Heart left ventricle (tissue), 13 donors: ENCODE results near the gene RPL3.

Experiments used
- CTCF ChIP-seq, 12 donors: fragments of 200-600 bp; sonication (generic) in 4 of 12; IDR thresholded peaks; one replicate each; pipeline versions ENCODE4 v1.5.0 to v1.8.0; 2018 to 2022; ENCODE audit warnings: antibody characterized with exemption in 12 of 12, mild to moderate bottlenecking in 5 of 12
- POLR2A ChIP-seq, 2 donors: fragments of 450-650 bp; IDR thresholded peaks; one replicate each; pipeline ENCODE4 v1.6.1; 2017; ENCODE audit warnings: antibody characterized with exemption in 2 of 2, mild to moderate bottlenecking in 2 of 2, moderate library complexity in 2 of 2
- donor health status: ischemic (EF 13 %, LVEDD 7.1; RV severe dilation, severe dysfunction).
- donor health status: DM: no; HTN: yes; CAD: no.
- donor health status: DM: no; HTN: no; CAD: no.
- donor health status: ischemic (EF 25% LVEDD 6.9; RV normal size, moderate dysfunction).
- donor health status: ischemic (EF 25% LVEDD 5.7; RV mildly dilated, moderate dysfunction).
- donor health status: ischemic (EF 35%, LVEDD 5.7; RV mildly dilated, moderate dysfunction).
- donor health status: nonischemic (EF 11% LVEDD 7.7; RV severe dilation, severe dysfunction).
- donor health status: DM: yes; HTN: yes; CAD: no.
- donor health status: PGD.
- donor health status: ischemic (EF 29% LVEDD 5.4; RV normal size, mild dysfunction).
- donor health status: nonischemic (EF 23%, LVEDD 6.1; RV moderate dilation, normal function).

GRCh38 chr22:39309881-39310714, 9.3 kb downstream of the RPL3 start:
- no peak for TF ChIP-seq CTCF (IDR thresholded peaks at IDR 0.05)
- TF ChIP-seq POLR2A (IDR thresholded peaks at IDR 0.05), result no peak
